ELR (cell line): Measurements from ENCODE around the gene FAAP20.
"Not testable (repeated sequence)": the region's sequence is repeated elsewhere in the genome, so short reads cannot be mapped to it uniquely, and the experiment has no call there.

Experiments used
- DNase-seq: peaks from one replicate; pipeline ENCODE4 v3.0.0-alpha.2; 2015; ENCODE audit warnings: low read depth

FAAP20 gene

GRCh38 chr1:2156866-2157265 is 37.7 kb downstream of the FAAP20 start:
- no peak for DNase-seq

- DNase-seq: no peak
Measured at GRCh38 chr1:2155788-2156187, 38.8 kb downstream of the FAAP20 start.

- no peak for DNase-seq
Measured at GRCh38 chr1:2155147-2155598, 39.4 kb downstream of the FAAP20 start.

- DNase-seq: no peak
Measured at GRCh38 chr1:2154022-2154421, 40.5 kb downstream of the FAAP20 start.

- no peak for DNase-seq
Measured at GRCh38 chr1:2152954-2153353, 41.6 kb downstream of the FAAP20 start.

GRCh38 chr1:2151911-2152310 is 42.7 kb downstream of the FAAP20 start:
- DNase-seq: no peak

GRCh38 chr1:2151252-2151651 is 43.3 kb downstream of the FAAP20 start:
- no peak for DNase-seq

GRCh38 chr1:2150801-2151200 is 43.8 kb downstream of the FAAP20 start:
- DNase-seq: no peak

GRCh38 chr1:2148691-2149090 is 45.9 kb downstream of the FAAP20 start:
- DNase-seq: no peak

- not testable (repeated sequence) for DNase-seq
Measured at GRCh38 chr1:2147869-2148268, 46.7 kb downstream of the FAAP20 start.

- DNase-seq: no peak
Measured at GRCh38 chr1:2146836-2147517, 47.6 kb downstream of the FAAP20 start.

GRCh38 chr1:2145946-2146835 is 48.4 kb downstream of the FAAP20 start:
- no peak for DNase-seq

GRCh38 chr1:2144501-2145090 is 50.0 kb downstream of the FAAP20 start:
- no peak for DNase-seq

- DNase-seq: no peak
Measured at GRCh38 chr1:2143814-2144500, 50.6 kb downstream of the FAAP20 start.

- DNase-seq: no peak
Measured at GRCh38 chr1:2141025-2141424, 53.5 kb downstream of the FAAP20 start.
